Measurements from ENCODE around the gene CDH1. TPM values are rescaled to one million over a fixed set of nuclear protein-coding genes. Genes with fewer than 3 reads are reported as not detected.

CDH1 gene
- total and polyA plus RNA-seq, 5 donors from 2014 or later: 0.41 to 4.6 (median 0.72) TPM

- peaks cover 3% of the 10 kb centered on the region for H3K4me1 ChIP-seq (ENCODE audit: control insufficient read depth, insufficient read depth, low read length, poor library complexity, severe bottlenecking)
- no peak for DNase-seq
- H3K9me3 ChIP-seq (ENCODE audit: control insufficient read depth in 2 of 2, low read length in 2 of 2): no peaks in the 10 kb centered on the region
- Mint-ChIP-seq H3K27me3 (no peaks in the 10 kb centered on the region), H3K36me3 (no peaks in the 10 kb centered on the region), H3K4me3 (no peak overlapping the region), H3K4me1 (peaks cover 0 to 15% (median 5%) of the 10 kb centered on the region in 4 donors), H3K27ac (no peak overlapping the region), H3K9me3 (no peaks in the 10 kb centered on the region)
- H3K36me3 ChIP-seq (ENCODE audit: control insufficient read depth, insufficient read depth, low read length): no peaks in the 10 kb centered on the region
- no peak for ATAC-seq (ENCODE audit: low read depth in 2 of 2)
- H3K27me3 ChIP-seq (ENCODE audit: control insufficient read depth, insufficient read depth, low read length): no peaks in the 10 kb centered on the region
- H3K4me3 ChIP-seq (ENCODE audit: low read depth, low read length): no peak overlapping the region
- no peak overlapping the region for H3K27ac ChIP-seq (ENCODE audit: insufficient read depth, low read length, poor library complexity, severe bottlenecking)
Measured at GRCh38 chr16:68774982-68775634, 38.0 kb downstream of the CDH1 start.

DNA sequence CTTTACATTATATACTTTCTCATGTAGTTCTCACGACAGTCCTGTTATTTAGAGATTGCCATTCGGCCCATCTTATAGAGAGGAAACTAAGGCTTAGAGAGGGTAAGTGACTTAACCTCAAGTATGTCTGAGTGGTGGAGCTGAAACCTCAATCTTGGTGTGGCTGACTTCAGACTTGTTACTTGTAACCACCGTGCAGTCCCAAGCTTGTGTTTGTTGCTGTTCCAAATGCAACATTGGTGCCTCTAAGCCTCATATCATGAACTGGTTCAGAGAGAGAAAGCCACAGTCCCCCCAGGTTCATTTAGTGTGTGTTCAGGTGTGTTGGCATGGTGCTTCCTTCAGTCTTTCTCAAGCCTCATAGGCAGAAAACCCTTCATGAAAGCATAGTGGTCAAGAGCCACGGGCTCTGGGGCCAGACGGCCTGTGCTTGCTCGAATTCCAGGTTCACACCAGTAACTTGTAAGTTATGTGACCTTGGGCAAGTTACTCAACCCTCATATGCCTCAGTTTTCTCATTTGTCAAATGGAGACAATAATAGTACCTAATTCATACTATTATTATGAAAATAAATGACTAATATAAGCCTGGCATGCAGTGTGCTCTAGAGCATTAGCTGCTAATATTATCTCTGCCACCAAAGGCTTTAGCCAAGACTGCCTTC, 39.9 kb downstream of the CDH1 start:
- Mint-ChIP-seq H3K36me3 (no peaks in the 10 kb centered on the region), H3K4me1 (peaks cover 0 to 15% (median 5%) of the 10 kb centered on the region in 4 donors), H3K27me3 (no peaks in the 10 kb centered on the region), H3K9me3 (no peaks in the 10 kb centered on the region), H3K27ac (no peak overlapping the region), H3K4me3 (peak overlapping the region in 1 of 4 donors; percentile 23)
- ATAC-seq (ENCODE audit: low read depth in 2 of 2): peak in 1 of 2 donors; percentile 60
- Histone ChIP-seq H3K4me3 (ENCODE audit: low read depth, low read length) (no peak overlapping the region), H3K36me3 (ENCODE audit: control insufficient read depth, insufficient read depth, low read length) (no peaks in the 10 kb centered on the region), H3K27ac (ENCODE audit: insufficient read depth, low read length, poor library complexity, severe bottlenecking) (no peak overlapping the region), H3K9me3 (ENCODE audit: control insufficient read depth in 2 of 2, low read length in 2 of 2) (no peaks in the 10 kb centered on the region), H3K4me1 (ENCODE audit: control insufficient read depth, insufficient read depth, low read length, poor library complexity, severe bottlenecking) (peaks cover 3% of the 10 kb centered on the region), H3K27me3 (ENCODE audit: control insufficient read depth, insufficient read depth, low read length) (no peaks in the 10 kb centered on the region)
- peak in 1 of 3 donors; percentile 62 for DNase-seq

- no peaks in the 10 kb centered on the region for H3K27me3 ChIP-seq (ENCODE audit: control insufficient read depth, insufficient read depth, low read length)
- H3K4me1 ChIP-seq (ENCODE audit: control insufficient read depth, insufficient read depth, low read length, poor library complexity, severe bottlenecking): peaks cover 3% of the 10 kb centered on the region
- Mint-ChIP-seq H3K27ac (no peak overlapping the region), H3K4me3 (no peak overlapping the region), H3K36me3 (no peaks in the 10 kb centered on the region), H3K4me1 (peaks cover 0 to 21% (median 5%) of the 10 kb centered on the region in 4 donors), H3K9me3 (no peaks in the 10 kb centered on the region), H3K27me3 (no peaks in the 10 kb centered on the region)
- no peak overlapping the region for H3K27ac ChIP-seq (ENCODE audit: insufficient read depth, low read length, poor library complexity, severe bottlenecking)
- ATAC-seq (ENCODE audit: low read depth in 2 of 2): no peak
- H3K9me3 ChIP-seq (ENCODE audit: control insufficient read depth in 2 of 2, low read length in 2 of 2): no peaks in the 10 kb centered on the region
- no peak for DNase-seq
- H3K4me3 ChIP-seq (ENCODE audit: low read depth, low read length): no peak overlapping the region
- H3K36me3 ChIP-seq (ENCODE audit: control insufficient read depth, insufficient read depth, low read length): no peaks in the 10 kb centered on the region
Measured at GRCh38 chr16:68778551-68779231, 41.6 kb downstream of the CDH1 start.

DNA sequence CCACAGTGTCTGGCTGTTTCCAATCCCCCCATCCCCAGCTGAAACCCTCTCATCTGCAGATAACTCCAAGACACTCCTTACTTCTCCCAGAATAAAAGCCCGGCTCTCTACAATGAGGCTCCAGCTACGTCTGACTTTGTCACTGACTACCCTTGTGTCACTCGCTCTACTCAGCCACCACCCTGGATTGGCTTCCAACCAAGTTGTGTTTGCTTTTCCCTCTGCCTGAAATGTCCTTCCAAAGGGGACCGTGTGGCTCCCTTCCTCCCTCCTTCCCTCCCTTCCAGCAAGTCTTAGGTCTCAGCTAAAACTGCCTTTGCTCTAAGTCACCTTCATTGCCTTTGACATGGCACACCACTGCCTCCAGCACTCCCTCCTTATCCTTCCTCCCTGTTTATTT, 42.8 kb downstream of the CDH1 start:
- Mint-ChIP-seq H3K27ac (no peak overlapping the region), H3K27me3 (no peaks in the 10 kb centered on the region), H3K9me3 (peaks cover 0 to 2% (median 0%) of the 10 kb centered on the region in 7 donors), H3K36me3 (no peaks in the 10 kb centered on the region), H3K4me1 (peaks cover 0 to 21% (median 5%) of the 10 kb centered on the region in 4 donors), H3K4me3 (no peak overlapping the region)
- H3K4me1 ChIP-seq (ENCODE audit: control insufficient read depth, insufficient read depth, low read length, poor library complexity, severe bottlenecking): peaks cover 3% of the 10 kb centered on the region
- H3K27me3 ChIP-seq (ENCODE audit: control insufficient read depth, insufficient read depth, low read length): no peaks in the 10 kb centered on the region
- no peak for DNase-seq
- no peak overlapping the region for H3K27ac ChIP-seq (ENCODE audit: insufficient read depth, low read length, poor library complexity, severe bottlenecking)
- no peak for ATAC-seq (ENCODE audit: low read depth in 2 of 2)
- H3K9me3 ChIP-seq (ENCODE audit: control insufficient read depth in 2 of 2, low read length in 2 of 2): no peaks in the 10 kb centered on the region
- H3K4me3 ChIP-seq (ENCODE audit: low read depth, low read length): no peak overlapping the region
- no peaks in the 10 kb centered on the region for H3K36me3 ChIP-seq (ENCODE audit: control insufficient read depth, insufficient read depth, low read length)

- Histone ChIP-seq H3K9me3 (ENCODE audit: control insufficient read depth in 2 of 2, low read length in 2 of 2) (no peaks in the 10 kb centered on the region), H3K4me1 (ENCODE audit: control insufficient read depth, insufficient read depth, low read length, poor library complexity, severe bottlenecking) (peaks cover 3% of the 10 kb centered on the region), H3K27ac (ENCODE audit: insufficient read depth, low read length, poor library complexity, severe bottlenecking) (no peak overlapping the region), H3K27me3 (ENCODE audit: control insufficient read depth, insufficient read depth, low read length) (no peaks in the 10 kb centered on the region), H3K4me3 (ENCODE audit: low read depth, low read length) (no peak overlapping the region), H3K36me3 (ENCODE audit: control insufficient read depth, insufficient read depth, low read length) (no peaks in the 10 kb centered on the region)
- Mint-ChIP-seq H3K4me1 (peaks cover 0 to 17% (median 3%) of the 10 kb centered on the region in 4 donors), H3K9me3 (peaks cover 0 to 4% (median 0%) of the 10 kb centered on the region in 7 donors), H3K27me3 (no peaks in the 10 kb centered on the region), H3K36me3 (no peaks in the 10 kb centered on the region), H3K27ac (no peak overlapping the region), H3K4me3 (no peak overlapping the region)
- no peak for ATAC-seq (ENCODE audit: low read depth in 2 of 2)
- no peak for DNase-seq
Measured at GRCh38 chr16:68781784-68782183, 44.7 kb downstream of the CDH1 start.

DNA sequence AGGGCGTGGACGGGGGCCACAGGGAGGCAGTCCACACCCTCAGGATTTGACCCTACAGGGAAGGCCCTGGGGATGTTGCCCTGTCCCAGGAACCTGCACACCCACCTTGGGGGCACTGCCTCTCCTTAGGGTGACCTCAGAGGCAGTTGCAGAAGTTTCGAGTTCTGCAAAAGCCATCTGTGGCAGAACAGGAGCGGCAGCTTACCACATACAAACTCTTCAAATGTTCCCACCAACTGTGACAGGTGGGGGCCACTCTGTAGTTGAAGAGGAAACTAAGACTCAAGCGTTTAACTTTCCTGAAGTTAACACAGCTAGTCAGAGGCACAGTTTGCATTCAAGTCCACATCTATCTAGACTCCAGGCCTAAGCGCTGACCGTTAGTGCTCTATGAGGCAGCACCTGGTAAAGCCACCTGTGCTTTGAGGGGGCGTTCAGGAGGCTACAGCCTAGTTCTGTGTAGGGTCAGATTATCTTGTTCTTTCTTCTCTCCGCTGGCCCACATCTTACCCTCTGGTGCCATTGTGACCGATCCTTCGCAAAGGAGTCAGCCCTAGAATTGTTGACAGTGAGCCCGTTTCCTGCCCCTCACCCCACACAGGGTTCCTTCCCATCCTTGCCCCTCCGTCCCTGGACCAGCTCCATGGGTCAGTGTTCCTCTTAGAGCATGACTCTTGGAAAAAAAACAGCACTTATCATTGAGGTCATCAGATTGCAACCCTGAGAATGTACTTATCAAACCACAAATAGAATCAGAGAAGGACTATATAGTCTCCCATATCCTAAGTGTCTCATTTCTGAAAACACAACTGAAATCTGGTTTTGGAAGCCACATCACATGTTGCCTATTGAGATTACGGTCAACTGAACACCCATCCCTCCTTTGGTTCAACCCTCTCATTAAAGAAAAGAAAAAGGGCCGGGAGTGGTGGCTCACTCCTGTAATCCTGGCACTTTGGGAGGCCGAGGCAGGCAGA, 45.4 kb downstream of the CDH1 start:
- no peaks in the 10 kb centered on the region for H3K36me3 Mint-ChIP-seq
- Histone ChIP-seq H3K27ac (ENCODE audit: insufficient read depth, low read length, poor library complexity, severe bottlenecking) (no peak overlapping the region), H3K4me3 (ENCODE audit: low read depth, low read length) (no peak overlapping the region), H3K36me3 (ENCODE audit: control insufficient read depth, insufficient read depth, low read length) (no peaks in the 10 kb centered on the region), H3K9me3 (ENCODE audit: control insufficient read depth in 2 of 2, low read length in 2 of 2) (no peaks in the 10 kb centered on the region), H3K4me1 (ENCODE audit: control insufficient read depth, insufficient read depth, low read length, poor library complexity, severe bottlenecking) (no peaks in the 10 kb centered on the region), H3K27me3 (ENCODE audit: control insufficient read depth, insufficient read depth, low read length) (no peaks in the 10 kb centered on the region)
- H3K27me3 Mint-ChIP-seq: no peaks in the 10 kb centered on the region
- peaks cover 0 to 13% (median 0%) of the 10 kb centered on the region in 4 donors for H3K4me1 Mint-ChIP-seq
- no peak overlapping the region for H3K4me3 Mint-ChIP-seq
- DNase-seq: no peak
- H3K9me3 Mint-ChIP-seq: peaks cover 0 to 4% (median 0%) of the 10 kb centered on the region in 7 donors
- peak overlapping the region in 1 of 3 donors; percentile 57 for H3K27ac Mint-ChIP-seq
- no peak for ATAC-seq (ENCODE audit: low read depth in 2 of 2)

- DNase-seq (no peak), ATAC-seq (ENCODE audit: low read depth in 2 of 2) (no peak)
- peaks cover 0 to 4% (median 0%) of the 10 kb centered on the region in 7 donors for H3K9me3 Mint-ChIP-seq
Measured at GRCh38 chr16:68784226-68784625, 47.1 kb downstream of the CDH1 start.

More at GRCh38 chr16:68784226-68784625, 47.1 kb downstream of the CDH1 start:
- Histone ChIP-seq H3K27ac (ENCODE audit: insufficient read depth, low read length, poor library complexity, severe bottlenecking) (no peak overlapping the region), H3K4me3 (ENCODE audit: low read depth, low read length) (no peak overlapping the region), H3K27me3 (ENCODE audit: control insufficient read depth, insufficient read depth, low read length) (no peaks in the 10 kb centered on the region), H3K4me1 (ENCODE audit: control insufficient read depth, insufficient read depth, low read length, poor library complexity, severe bottlenecking) (no peaks in the 10 kb centered on the region), H3K36me3 (ENCODE audit: control insufficient read depth, insufficient read depth, low read length) (no peaks in the 10 kb centered on the region), H3K9me3 (ENCODE audit: control insufficient read depth in 2 of 2, low read length in 2 of 2) (no peaks in the 10 kb centered on the region)
- Mint-ChIP-seq H3K4me1 (peaks cover 0 to 6% (median 0%) of the 10 kb centered on the region in 4 donors), H3K36me3 (no peaks in the 10 kb centered on the region), H3K4me3 (no peak overlapping the region), H3K27ac (no peak overlapping the region), H3K27me3 (no peaks in the 10 kb centered on the region)

Measured in CD4-positive, CD25-positive, alpha-beta regulatory T cell (primary cell).